Neural cell (in vitro differentiated cells): ENCODE measurements around the gene POU1F1. TPM values are rescaled to one million over a fixed set of nuclear protein-coding genes. Genes with fewer than 3 reads are reported as not detected.
"Not testable (repeated sequence)": the region's sequence is repeated elsewhere in the genome, so short reads cannot be mapped to it uniquely, and the experiment has no call there.

ENCODE experiments used
- H2AFZ ChIP-seq: fragments of 200-600, 300-800 bp; sonication (generic), shearing (Covaris generic); 2 replicates; pipeline ENCODE4 v1.6.0; 2014; ENCODE audit warnings: low read depth, mild to moderate bottlenecking, antibody characterized with exemption, low read length, moderate library complexity
- H3F3A ChIP-seq: fragments of 200-600 bp; shearing (Covaris generic); 2 replicates; pipeline ENCODE4 v1.6.1; 2016; ENCODE audit warnings: mild to moderate bottlenecking, moderate library complexity, mixed read lengths, antibody characterized with exemption, low read length; ENCODE audit not compliant: insufficient read depth, poor library complexity, severe bottlenecking
- H3K27ac ChIP-seq: fragments of 200-600, 300-800 bp; sonication (generic), shearing (Covaris generic); 2 replicates; pipeline ENCODE4 v1.5.1; 2014; ENCODE audit warnings: mild to moderate bottlenecking, low read length, moderate library complexity
- H3K27me3 ChIP-seq: fragments of 300-800, 200-600 bp; sonication (generic), shearing (Covaris generic); 2 replicates; pipeline ENCODE4 v1.6.0; 2014; ENCODE audit warnings: mild to moderate bottlenecking, low read depth, low read length, moderate library complexity; ENCODE audit not compliant: insufficient read depth
- H3K36me3 ChIP-seq: fragments of 300-800, 200-600 bp; sonication (generic), shearing (Covaris generic); 2 replicates; pipeline ENCODE4 v1.5.1; 2014; ENCODE audit warnings: mild to moderate bottlenecking, antibody characterized with exemption, low read length, moderate library complexity; ENCODE audit not compliant: insufficient read depth
- H3K4me2 ChIP-seq: fragments of 300-800, 200-600 bp; sonication (generic), shearing (Covaris generic); 2 replicates; pipeline ENCODE4 v1.6.0; 2014; ENCODE audit warnings: mild to moderate bottlenecking, low read length
- H3K4me3 ChIP-seq: fragments of 300-800, 200-600 bp; sonication (generic), shearing (Covaris generic); 2 replicates; pipeline ENCODE4 v1.5.1; 2014; ENCODE audit warnings: mild to moderate bottlenecking, low read length, moderate library complexity
- H3K79me2 ChIP-seq: fragments of 200-600 bp; shearing (Covaris generic); replicated peaks from 2 replicates; pipeline ENCODE4 v1.6.0; 2014; ENCODE audit warnings: mild to moderate bottlenecking, low read length, moderate library complexity; ENCODE audit not compliant: insufficient read depth
- H3K9ac ChIP-seq: fragments of 300-800, 200-600 bp; sonication (generic), shearing (Covaris generic); 2 replicates; pipeline ENCODE4 v1.6.1; 2016; ENCODE audit warnings: mild to moderate bottlenecking, low read length, mixed read lengths
- H3K9me2 ChIP-seq: fragments of 200-600 bp; shearing (Covaris generic); 2 replicates; pipeline ENCODE4 v1.6.1; 2016; ENCODE audit warnings: mild to moderate bottlenecking, low read length, mixed read lengths; ENCODE audit not compliant: insufficient read depth
- H3K9me3 ChIP-seq: fragments of 200-600, 300-800 bp; sonication (generic), shearing (Covaris generic); 2 replicates; pipeline ENCODE4 v1.6.1; 2016; ENCODE audit warnings: mild to moderate bottlenecking, mixed run types, low read length, moderate library complexity, mixed read lengths
- H4K20me1 ChIP-seq: fragments of 200-600 bp; shearing (Covaris generic); 2 replicates; pipeline ENCODE4 v1.6.1; 2016; ENCODE audit warnings: mild to moderate bottlenecking, mixed run types; ENCODE audit not compliant: insufficient read depth
- EP300 ChIP-seq: fragments of 450-650 bp; conservative IDR thresholded peaks from 2 replicates; pipeline ENCODE4 v1.6.1; 2014; ENCODE audit warnings: antibody characterized with exemption, mild to moderate bottlenecking, moderate library complexity; ENCODE audit not compliant: poor library complexity, severe bottlenecking
- EZH2 ChIP-seq: fragments of 200-600, 300-800 bp; shearing (Covaris generic), sonication (generic); IDR thresholded peaks from 2 replicates; pipeline ENCODE4 v1.6.1; 2014; ENCODE audit warnings: antibody characterized with exemption, low read length, borderline replicate concordance, mild to moderate bottlenecking; ENCODE audit not compliant: insufficient read depth, poor library complexity, severe bottlenecking
- MXI1 ChIP-seq: fragments of 450-650 bp; conservative IDR thresholded peaks from 2 replicates; pipeline ENCODE4 v1.6.1; 2014; ENCODE audit warnings: antibody characterized with exemption, mild to moderate bottlenecking; ENCODE audit not compliant: poor library complexity, severe bottlenecking
- POLR2AphosphoS5 ChIP-seq: IDR thresholded peaks from 2 replicates; pipeline ENCODE4 v1.6.1; 2012
- RAD21 ChIP-seq: fragments of 450-650 bp; conservative IDR thresholded peaks from 2 replicates; pipeline ENCODE4 v1.6.1; 2014; ENCODE audit warnings: antibody characterized with exemption, mild to moderate bottlenecking, moderate library complexity
- SMC3 ChIP-seq: fragments of 450-650 bp; conservative IDR thresholded peaks from 2 replicates; pipeline ENCODE4 v1.6.1; 2014; ENCODE audit warnings: antibody characterized with exemption, mild to moderate bottlenecking, moderate library complexity; ENCODE audit not compliant: poor library complexity
- TAF1 ChIP-seq: IDR thresholded peaks from 2 replicates; pipeline ENCODE4 v1.6.1; 2012; ENCODE audit warnings: low read depth
- polyA plus RNA-seq: library from polyadenylated mRNA; depleted of rRNA; stranded (reverse); fragments of >200 nt; gene quantifications from 2 replicates; pipeline ENCODE4 v1.2.3, GENCODE V29; 2014
- TF ChIP-seq, protein P1 (sequence below): IDR thresholded peaks from 2 replicates; pipeline ENCODE4 v1.6.1; 2012; ENCODE audit warnings: borderline replicate concordance
- TF ChIP-seq, protein P2 (sequence below): fragments of 450-650 bp; IDR thresholded peaks from 2 replicates; pipeline ENCODE4 v1.5.1; 2014; ENCODE audit warnings: antibody characterized with exemption, mild to moderate bottlenecking, moderate library complexity; ENCODE audit not compliant: poor library complexity, severe bottlenecking

Gene POU1F1
- polyA plus RNA-seq, 1 donor from 2014 or later, result not detected

- no peaks in the 10 kb centered on the region for H3K27me3 ChIP-seq
- no peak overlapping the region for H3K4me3 ChIP-seq
- no peaks in the 10 kb centered on the region for H3K9me3 ChIP-seq
- H3K9ac ChIP-seq, result no peak overlapping the region
- H3F3A ChIP-seq, result no peaks in the 10 kb centered on the region
- no peaks in the 10 kb centered on the region for H4K20me1 ChIP-seq
- no peaks in the 10 kb centered on the region for H3K9me2 ChIP-seq
- no peak overlapping the region for H3K27ac ChIP-seq
- TF ChIP-seq MXI1 (no peak), TAF1 (no peak), SMC3 (no peak), POLR2AphosphoS5 (no peak), RAD21 (no peak), EZH2 (no peak), EP300 (no peak)
- TF ChIP-seq, protein P1, sequence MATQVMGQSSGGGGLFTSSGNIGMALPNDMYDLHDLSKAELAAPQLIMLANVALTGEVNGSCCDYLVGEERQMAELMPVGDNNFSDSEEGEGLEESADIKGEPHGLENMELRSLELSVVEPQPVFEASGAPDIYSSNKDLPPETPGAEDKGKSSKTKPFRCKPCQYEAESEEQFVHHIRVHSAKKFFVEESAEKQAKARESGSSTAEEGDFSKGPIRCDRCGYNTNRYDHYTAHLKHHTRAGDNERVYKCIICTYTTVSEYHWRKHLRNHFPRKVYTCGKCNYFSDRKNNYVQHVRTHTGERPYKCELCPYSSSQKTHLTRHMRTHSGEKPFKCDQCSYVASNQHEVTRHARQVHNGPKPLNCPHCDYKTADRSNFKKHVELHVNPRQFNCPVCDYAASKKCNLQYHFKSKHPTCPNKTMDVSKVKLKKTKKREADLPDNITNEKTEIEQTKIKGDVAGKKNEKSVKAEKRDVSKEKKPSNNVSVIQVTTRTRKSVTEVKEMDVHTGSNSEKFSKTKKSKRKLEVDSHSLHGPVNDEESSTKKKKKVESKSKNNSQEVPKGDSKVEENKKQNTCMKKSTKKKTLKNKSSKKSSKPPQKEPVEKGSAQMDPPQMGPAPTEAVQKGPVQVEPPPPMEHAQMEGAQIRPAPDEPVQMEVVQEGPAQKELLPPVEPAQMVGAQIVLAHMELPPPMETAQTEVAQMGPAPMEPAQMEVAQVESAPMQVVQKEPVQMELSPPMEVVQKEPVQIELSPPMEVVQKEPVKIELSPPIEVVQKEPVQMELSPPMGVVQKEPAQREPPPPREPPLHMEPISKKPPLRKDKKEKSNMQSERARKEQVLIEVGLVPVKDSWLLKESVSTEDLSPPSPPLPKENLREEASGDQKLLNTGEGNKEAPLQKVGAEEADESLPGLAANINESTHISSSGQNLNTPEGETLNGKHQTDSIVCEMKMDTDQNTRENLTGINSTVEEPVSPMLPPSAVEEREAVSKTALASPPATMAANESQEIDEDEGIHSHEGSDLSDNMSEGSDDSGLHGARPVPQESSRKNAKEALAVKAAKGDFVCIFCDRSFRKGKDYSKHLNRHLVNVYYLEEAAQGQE, result no peak
- TF ChIP-seq, protein P2, sequence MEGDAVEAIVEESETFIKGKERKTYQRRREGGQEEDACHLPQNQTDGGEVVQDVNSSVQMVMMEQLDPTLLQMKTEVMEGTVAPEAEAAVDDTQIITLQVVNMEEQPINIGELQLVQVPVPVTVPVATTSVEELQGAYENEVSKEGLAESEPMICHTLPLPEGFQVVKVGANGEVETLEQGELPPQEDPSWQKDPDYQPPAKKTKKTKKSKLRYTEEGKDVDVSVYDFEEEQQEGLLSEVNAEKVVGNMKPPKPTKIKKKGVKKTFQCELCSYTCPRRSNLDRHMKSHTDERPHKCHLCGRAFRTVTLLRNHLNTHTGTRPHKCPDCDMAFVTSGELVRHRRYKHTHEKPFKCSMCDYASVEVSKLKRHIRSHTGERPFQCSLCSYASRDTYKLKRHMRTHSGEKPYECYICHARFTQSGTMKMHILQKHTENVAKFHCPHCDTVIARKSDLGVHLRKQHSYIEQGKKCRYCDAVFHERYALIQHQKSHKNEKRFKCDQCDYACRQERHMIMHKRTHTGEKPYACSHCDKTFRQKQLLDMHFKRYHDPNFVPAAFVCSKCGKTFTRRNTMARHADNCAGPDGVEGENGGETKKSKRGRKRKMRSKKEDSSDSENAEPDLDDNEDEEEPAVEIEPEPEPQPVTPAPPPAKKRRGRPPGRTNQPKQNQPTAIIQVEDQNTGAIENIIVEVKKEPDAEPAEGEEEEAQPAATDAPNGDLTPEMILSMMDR, result no peak
- H2AFZ ChIP-seq, result no peak overlapping the region
- H3K36me3 ChIP-seq, result no peaks in the 10 kb centered on the region
- H3K4me2 ChIP-seq, result no peak overlapping the region
- no peaks in the 10 kb centered on the region for H3K79me2 ChIP-seq
These were observed 27.6 kb downstream of the POU1F1 start for GRCh38 chr3:87248831-87249230.

GRCh38 chr3:87248231-87248630, 28.2 kb downstream of the POU1F1 start:
- H3K4me2 ChIP-seq, H3K79me2 ChIP-seq, H2AFZ ChIP-seq, H3K27ac ChIP-seq, H3K36me3 ChIP-seq, H3F3A ChIP-seq, H3K9me2 ChIP-seq, H3K9ac ChIP-seq, H3K27me3 ChIP-seq, H4K20me1 ChIP-seq, H3K9me3 ChIP-seq, H3K4me3 ChIP-seq: not testable (repeated sequence)

GRCh38 chr3:87247430-87247773, 29.0 kb downstream of the POU1F1 start:
- H3K9me2 ChIP-seq, result no peaks in the 10 kb centered on the region
- no peak overlapping the region for H2AFZ ChIP-seq
- H4K20me1 ChIP-seq, result no peaks in the 10 kb centered on the region
- H3K36me3 ChIP-seq, result no peaks in the 10 kb centered on the region
- no peak overlapping the region for H3K27ac ChIP-seq
- H3K27me3 ChIP-seq, result no peaks in the 10 kb centered on the region
- no peak overlapping the region for H3K4me2 ChIP-seq
- H3K9ac ChIP-seq, result no peak overlapping the region
- no peaks in the 10 kb centered on the region for H3K9me3 ChIP-seq
- TF ChIP-seq, protein P1, result no peak
- TF ChIP-seq MXI1, result no peak
- no peak for TF ChIP-seq SMC3
- no peak for TF ChIP-seq RAD21
- TF ChIP-seq, protein P2, result no peak
- no peak for TF ChIP-seq TAF1
- no peak for TF ChIP-seq POLR2AphosphoS5
- no peak for TF ChIP-seq EZH2
- TF ChIP-seq EP300, result no peak
- no peaks in the 10 kb centered on the region for H3F3A ChIP-seq
- no peak overlapping the region for H3K4me3 ChIP-seq
- H3K79me2 ChIP-seq, result no peaks in the 10 kb centered on the region
